Measurements from ENCODE around the gene NAALADL2. TPM values are rescaled to one million over a fixed set of nuclear protein-coding genes. Genes with fewer than 3 reads are reported as not detected.
"Not testable (repeated sequence)": the region's sequence is repeated elsewhere in the genome, so short reads cannot be mapped to it uniquely, and the experiment has no call there.

Gene NAALADL2
- total RNA-seq, 4 donors from 2014 or later = 0.26 to 218 (median 17.4) TPM

DNA sequence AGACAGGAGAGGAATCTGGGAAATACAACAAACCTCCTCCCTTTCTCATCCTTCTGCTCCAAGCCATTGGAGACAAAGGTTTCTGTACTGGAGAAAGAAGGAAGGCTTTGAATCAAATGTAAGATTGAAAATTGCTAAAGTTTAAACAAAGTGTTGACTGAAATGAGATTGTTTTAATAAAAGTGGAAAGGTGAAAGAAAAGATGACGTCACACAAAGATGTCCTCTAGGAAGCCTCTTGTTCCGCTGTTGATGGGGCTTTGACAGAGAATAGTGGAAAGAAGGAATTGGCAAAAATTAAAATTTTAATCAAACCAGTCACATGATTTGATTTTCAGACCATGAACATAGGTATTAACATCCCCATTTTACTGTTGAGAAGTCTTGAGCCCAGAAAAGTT, 967.6 kb downstream of the NAALADL2 start:
- intact Hi-C loops (cut with DNase I; ENCODE audit: low total_unique reads) = no loop called here
- no peaks in the 10 kb centered on the region for H3K4me1 ChIP-seq
- H3K27me3 ChIP-seq = no peaks in the 10 kb centered on the region
- no peak for DNase-seq
- H3K27ac ChIP-seq = no peak overlapping the region
- peaks cover 0 to 3% of the 10 kb centered on the region in 2 donors for H3K36me3 ChIP-seq
- TF ChIP-seq, protein P1, sequence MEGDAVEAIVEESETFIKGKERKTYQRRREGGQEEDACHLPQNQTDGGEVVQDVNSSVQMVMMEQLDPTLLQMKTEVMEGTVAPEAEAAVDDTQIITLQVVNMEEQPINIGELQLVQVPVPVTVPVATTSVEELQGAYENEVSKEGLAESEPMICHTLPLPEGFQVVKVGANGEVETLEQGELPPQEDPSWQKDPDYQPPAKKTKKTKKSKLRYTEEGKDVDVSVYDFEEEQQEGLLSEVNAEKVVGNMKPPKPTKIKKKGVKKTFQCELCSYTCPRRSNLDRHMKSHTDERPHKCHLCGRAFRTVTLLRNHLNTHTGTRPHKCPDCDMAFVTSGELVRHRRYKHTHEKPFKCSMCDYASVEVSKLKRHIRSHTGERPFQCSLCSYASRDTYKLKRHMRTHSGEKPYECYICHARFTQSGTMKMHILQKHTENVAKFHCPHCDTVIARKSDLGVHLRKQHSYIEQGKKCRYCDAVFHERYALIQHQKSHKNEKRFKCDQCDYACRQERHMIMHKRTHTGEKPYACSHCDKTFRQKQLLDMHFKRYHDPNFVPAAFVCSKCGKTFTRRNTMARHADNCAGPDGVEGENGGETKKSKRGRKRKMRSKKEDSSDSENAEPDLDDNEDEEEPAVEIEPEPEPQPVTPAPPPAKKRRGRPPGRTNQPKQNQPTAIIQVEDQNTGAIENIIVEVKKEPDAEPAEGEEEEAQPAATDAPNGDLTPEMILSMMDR (IDR thresholded peaks at IDR 0.05) = no peak
- TF ChIP-seq POLR2A (IDR thresholded peaks at IDR 0.05) = no peak
- H3K9me3 ChIP-seq = no peaks in the 10 kb centered on the region
- no peak overlapping the region for H3K4me3 ChIP-seq

DNA sequence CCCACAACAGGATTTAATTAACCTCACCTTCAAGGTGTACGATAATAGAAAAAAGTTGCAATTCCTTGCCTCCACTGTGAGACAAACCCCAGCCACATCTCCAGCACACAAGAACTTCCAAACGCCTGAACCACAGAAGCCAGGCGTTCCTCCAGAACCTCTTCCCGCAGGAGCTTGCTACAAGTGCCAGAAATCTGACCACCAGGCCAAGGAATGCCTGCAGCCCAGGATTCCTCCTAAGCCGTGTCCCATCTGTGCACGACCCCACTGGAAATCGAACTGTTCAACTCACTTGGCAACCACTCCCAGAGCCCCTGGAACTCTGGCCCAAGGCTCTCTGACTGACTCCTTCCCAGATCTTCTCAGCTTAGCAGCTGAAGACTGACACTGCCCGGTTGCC, 970.7 kb downstream of the NAALADL2 start:
- H3K4me1 ChIP-seq; H3K27me3 ChIP-seq; H3K9me3 ChIP-seq; H3K4me3 ChIP-seq; intact Hi-C loops (cut with DNase I; ENCODE audit: low total_unique reads); DNase-seq; H3K36me3 ChIP-seq; H3K27ac ChIP-seq: not testable (repeated sequence)

DNA sequence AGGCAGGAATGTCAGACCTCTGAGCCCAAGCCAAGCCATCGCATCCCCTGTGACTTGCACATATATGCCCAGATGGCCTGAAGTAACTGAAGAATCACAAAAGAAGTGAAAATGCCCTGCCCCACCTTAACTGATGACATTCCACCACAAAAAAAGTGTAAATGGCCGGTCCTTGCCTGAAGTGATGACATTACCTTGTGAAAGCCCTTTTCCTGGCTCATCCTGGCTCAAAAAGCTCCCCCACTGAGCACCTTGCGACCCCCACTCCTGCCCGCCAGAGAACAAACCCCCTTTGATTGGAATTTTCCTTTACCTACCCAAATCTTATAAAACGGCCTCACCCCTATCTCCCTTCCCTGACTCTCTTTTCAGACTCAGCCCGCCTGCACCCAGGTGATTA, 976.6 kb downstream of the NAALADL2 start:
- H3K9me3 ChIP-seq; intact Hi-C loops (cut with DNase I; ENCODE audit: low total_unique reads); H3K36me3 ChIP-seq; H3K27me3 ChIP-seq; DNase-seq; H3K4me3 ChIP-seq; H3K4me1 ChIP-seq; H3K27ac ChIP-seq: not testable (repeated sequence)

DNA sequence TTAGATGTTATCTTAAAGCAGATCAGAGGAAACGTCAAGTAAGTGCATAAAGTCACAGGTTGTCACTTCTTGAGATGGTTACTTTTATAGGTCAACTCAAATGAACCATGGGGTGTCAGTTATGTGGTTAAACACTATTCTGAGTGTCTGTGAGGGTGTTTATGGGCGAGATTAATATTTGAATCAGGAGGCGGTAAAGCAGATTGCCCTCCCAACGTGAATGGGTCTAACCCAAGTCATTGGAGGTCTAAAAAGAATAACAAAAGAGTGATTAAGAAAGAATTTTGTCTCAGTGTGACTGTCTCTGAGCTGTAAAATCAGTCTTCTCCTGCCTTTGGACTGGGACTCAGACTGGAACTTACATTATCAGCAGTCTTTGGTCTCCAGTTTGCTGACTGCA, 977.5 kb downstream of the NAALADL2 start:
- H3K4me1 ChIP-seq = peaks cover 0 to 7% of the 10 kb centered on the region in 2 donors
- DNase-seq = no peak
- no peaks in the 10 kb centered on the region for H3K27me3 ChIP-seq
- H3K36me3 ChIP-seq = no peaks in the 10 kb centered on the region
- H3K4me3 ChIP-seq = no peak overlapping the region
- no peak overlapping the region for H3K27ac ChIP-seq
- TF ChIP-seq, protein P1 (IDR thresholded peaks at IDR 0.05) = no peak
- no peak for TF ChIP-seq POLR2A (IDR thresholded peaks at IDR 0.05)
- no peaks in the 10 kb centered on the region for H3K9me3 ChIP-seq
- intact Hi-C loops (cut with DNase I; ENCODE audit: low total_unique reads) = no loop called here

DNA sequence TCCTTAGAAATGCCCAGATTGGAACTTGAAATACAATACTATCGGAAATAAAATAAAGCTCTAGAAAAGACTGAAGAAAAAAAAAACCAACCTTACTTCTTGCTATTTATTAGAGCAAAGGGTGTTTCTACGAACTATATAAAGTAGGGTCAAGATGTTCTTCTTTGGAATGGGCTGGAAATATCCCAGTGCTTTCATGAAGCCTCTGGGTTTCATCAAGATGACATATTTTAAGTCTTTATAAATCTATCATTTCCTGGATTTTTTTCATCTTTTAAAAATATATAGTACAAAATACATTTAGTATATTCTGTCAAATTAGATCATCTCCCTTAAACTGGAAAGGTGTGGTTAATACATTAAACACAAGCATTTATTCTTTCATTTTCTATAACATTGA, 978.8 kb downstream of the NAALADL2 start:
- intact Hi-C loops (cut with DNase I; ENCODE audit: low total_unique reads) = no loop called here
- H3K36me3 ChIP-seq = no peaks in the 10 kb centered on the region
- peaks cover 0 to 7% of the 10 kb centered on the region in 2 donors for H3K4me1 ChIP-seq
- TF ChIP-seq, protein P1 (IDR thresholded peaks at IDR 0.05) = no peak
- no peak for TF ChIP-seq POLR2A (IDR thresholded peaks at IDR 0.05)
- H3K27me3 ChIP-seq = no peaks in the 10 kb centered on the region
- DNase-seq = no peak
- H3K27ac ChIP-seq = peak overlapping the region; percentile 61 to 71
- H3K4me3 ChIP-seq = no peak overlapping the region
- H3K9me3 ChIP-seq = no peaks in the 10 kb centered on the region

DNA sequence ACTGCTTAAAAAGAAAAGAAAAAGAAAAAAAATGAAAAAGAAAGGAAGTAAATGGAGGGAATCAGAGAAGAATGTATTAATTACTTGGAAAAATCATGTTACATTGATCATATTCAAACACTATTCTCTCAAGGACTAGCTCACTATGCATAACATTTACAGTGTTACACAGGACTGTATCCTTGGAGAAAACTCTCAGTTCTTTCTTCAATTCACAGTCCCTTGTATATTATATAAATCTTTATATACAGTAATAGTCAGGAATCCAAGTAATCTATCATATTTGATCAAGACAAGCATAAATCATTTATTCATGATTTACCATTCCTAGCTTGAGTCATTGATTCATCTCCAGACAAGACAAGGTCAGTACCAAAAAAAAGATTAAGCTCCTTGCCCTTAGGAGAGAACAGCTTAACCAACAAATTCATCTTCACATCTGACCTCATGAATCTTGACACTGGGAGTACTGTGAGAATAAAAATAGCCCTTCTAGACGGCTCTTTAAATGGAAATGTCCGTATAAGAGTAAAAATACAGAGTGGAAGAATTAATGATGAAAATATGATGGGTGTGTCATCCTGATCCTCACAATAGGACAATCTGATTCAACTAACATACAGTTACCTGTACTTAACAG, 980.4 kb downstream of the NAALADL2 start:
- Histone ChIP-seq H3K36me3 (no peaks in the 10 kb centered on the region), H3K4me1 (peaks cover 0 to 7% of the 10 kb centered on the region in 2 donors), H3K27ac (peak overlapping the region in 1 of 2 donors; percentile 71), H3K9me3 (no peaks in the 10 kb centered on the region), H3K27me3 (no peaks in the 10 kb centered on the region), H3K4me3 (no peak overlapping the region)
- intact Hi-C loops (cut with DNase I; ENCODE audit: low total_unique reads) = no loop called here
- TF ChIP-seq, protein P1 (IDR thresholded peaks at IDR 0.05) = no peak
- TF ChIP-seq POLR2A (IDR thresholded peaks at IDR 0.05) = no peak
- no peak for DNase-seq

Data from uterus (tissue), 4 donors.